MM.1S (cell line): Measurements from ENCODE around the gene CHORDC1.

Source experiments
- DNase-seq: peaks from one replicate; pipeline ENCODE4 v3.0.0-alpha.2; 2015
- H2AFZ ChIP-seq: fragments of 300-600 bp; sonication (generic); 2 replicates; pipeline ENCODE4 v1.6.0; 2016; ENCODE audit warnings: antibody characterized with exemption, low read length
- H3F3A ChIP-seq: fragments of 300-600 bp; sonication (generic); 2 replicates; pipeline ENCODE4 v1.6.1; 2016; ENCODE audit warnings: mild to moderate bottlenecking, antibody characterized with exemption, low read length, moderate library complexity, mixed read lengths; ENCODE audit not compliant: insufficient read depth
- H3K27ac ChIP-seq: fragments of 300-600 bp; sonication (generic); 2 replicates; pipeline ENCODE4 v1.5.1; 2016; ENCODE audit warnings: mild to moderate bottlenecking, low read length
- H3K27me3 ChIP-seq: fragments of 300-600 bp; sonication (generic); replicated peaks from 2 replicates; pipeline ENCODE4 v1.6.0; 2016; ENCODE audit warnings: low read length; ENCODE audit not compliant: insufficient read depth
- H3K36me3 ChIP-seq: fragments of 300-600 bp; sonication (generic); replicated peaks from 2 replicates; pipeline ENCODE4 v1.6.1; 2016; ENCODE audit warnings: mild to moderate bottlenecking, low read length, mixed read lengths; ENCODE audit not compliant: insufficient read depth
- H3K4me1 ChIP-seq: fragments of 300-600 bp; sonication (generic); 2 replicates; pipeline ENCODE4 v1.6.1; 2016; ENCODE audit warnings: low read length, mixed read lengths
- H3K4me2 ChIP-seq: fragments of 300-600 bp; sonication (generic); 2 replicates; pipeline ENCODE4 v1.6.0; 2016; ENCODE audit warnings: low read depth, low read length
- H3K4me3 ChIP-seq: fragments of 300-600 bp; sonication (generic); 2 replicates; pipeline ENCODE4 v1.5.1; 2016; ENCODE audit warnings: low read length, mixed read lengths
- H3K79me2 ChIP-seq: fragments of 300-600 bp; sonication (generic); 2 replicates; pipeline ENCODE4 v1.6.1; 2016; ENCODE audit warnings: mixed run types, low read length, mixed read lengths
- H3K9ac ChIP-seq: fragments of 300-600 bp; sonication (generic); 2 replicates; pipeline ENCODE4 v1.6.1; 2016; ENCODE audit warnings: low read length, mixed read lengths
- H3K9me2 ChIP-seq: fragments of 300-600 bp; sonication (generic); replicated peaks from 2 replicates; pipeline ENCODE4 v1.6.1; 2016; ENCODE audit warnings: mild to moderate bottlenecking, low read length, mixed read lengths; ENCODE audit not compliant: insufficient read depth
- H3K9me3 ChIP-seq: fragments of 300-600 bp; sonication (generic); replicated peaks from 2 replicates; pipeline ENCODE4 v1.6.1; 2016; ENCODE audit warnings: mild to moderate bottlenecking, low read length, mixed read lengths; ENCODE audit not compliant: insufficient read depth
- H4K20me1 ChIP-seq: fragments of 300-600 bp; sonication (generic); 2 replicates; pipeline ENCODE4 v1.6.1; 2016; ENCODE audit warnings: mild to moderate bottlenecking, low read length, moderate library complexity, mixed read lengths; ENCODE audit not compliant: insufficient read depth
- EZH2 ChIP-seq: fragments of 300-600 bp; sonication (generic); optimal IDR thresholded peaks from 2 replicates; pipeline ENCODE3; 2017; ENCODE audit warnings: low read depth, mild to moderate bottlenecking, antibody characterized with exemption, low read length, mixed read lengths
- EZH2phosphoT487 ChIP-seq: fragments of 300-600 bp; sonication (generic); IDR thresholded peaks from 2 replicates; pipeline ENCODE4 v1.6.1; 2018; ENCODE audit warnings: antibody characterized with exemption, low read length
- TF ChIP-seq, protein P1 (sequence below): fragments of 300-600 bp; sonication (generic); IDR thresholded peaks from 2 replicates; pipeline ENCODE4 v1.5.1; 2016; ENCODE audit warnings: antibody characterized with exemption, low read length, mixed read lengths

CHORDC1 gene

DNA sequence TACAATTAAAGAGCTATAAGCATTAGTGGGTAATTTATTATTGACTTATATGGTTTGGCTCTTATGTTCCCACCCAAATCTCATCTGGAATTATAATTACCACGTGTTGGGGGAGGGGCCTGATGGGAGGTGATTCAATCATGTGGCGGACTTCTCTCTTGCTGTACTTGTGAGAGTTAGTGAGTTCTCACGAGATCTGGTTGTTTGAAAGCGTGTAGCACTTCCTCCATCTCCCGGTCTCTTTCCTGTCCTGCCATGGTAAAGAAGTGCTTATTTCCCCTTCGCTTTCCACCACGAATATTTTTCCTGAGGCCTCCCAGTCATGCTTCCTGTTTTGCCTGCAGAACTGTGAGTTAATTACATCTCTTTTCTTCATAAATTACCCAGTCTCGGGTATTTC, 28.1 kb upstream of the CHORDC1 start:
- H3K4me1 ChIP-seq = no peaks in the 10 kb centered on the region
- H3F3A ChIP-seq = no peaks in the 10 kb centered on the region
- H3K27me3 ChIP-seq = no peaks in the 10 kb centered on the region
- H3K27ac ChIP-seq = no peak overlapping the region
- no peak for DNase-seq
- H3K9me2 ChIP-seq = no peaks in the 10 kb centered on the region
- H3K4me2 ChIP-seq = no peak overlapping the region
- H3K4me3 ChIP-seq = no peak overlapping the region
- no peaks in the 10 kb centered on the region for H3K36me3 ChIP-seq
- H3K9ac ChIP-seq = no peak overlapping the region
- H3K79me2 ChIP-seq = no peaks in the 10 kb centered on the region
- H3K9me3 ChIP-seq = no peaks in the 10 kb centered on the region
- H2AFZ ChIP-seq = no peak overlapping the region
- TF ChIP-seq EZH2 = no peak
- TF ChIP-seq, protein P1, sequence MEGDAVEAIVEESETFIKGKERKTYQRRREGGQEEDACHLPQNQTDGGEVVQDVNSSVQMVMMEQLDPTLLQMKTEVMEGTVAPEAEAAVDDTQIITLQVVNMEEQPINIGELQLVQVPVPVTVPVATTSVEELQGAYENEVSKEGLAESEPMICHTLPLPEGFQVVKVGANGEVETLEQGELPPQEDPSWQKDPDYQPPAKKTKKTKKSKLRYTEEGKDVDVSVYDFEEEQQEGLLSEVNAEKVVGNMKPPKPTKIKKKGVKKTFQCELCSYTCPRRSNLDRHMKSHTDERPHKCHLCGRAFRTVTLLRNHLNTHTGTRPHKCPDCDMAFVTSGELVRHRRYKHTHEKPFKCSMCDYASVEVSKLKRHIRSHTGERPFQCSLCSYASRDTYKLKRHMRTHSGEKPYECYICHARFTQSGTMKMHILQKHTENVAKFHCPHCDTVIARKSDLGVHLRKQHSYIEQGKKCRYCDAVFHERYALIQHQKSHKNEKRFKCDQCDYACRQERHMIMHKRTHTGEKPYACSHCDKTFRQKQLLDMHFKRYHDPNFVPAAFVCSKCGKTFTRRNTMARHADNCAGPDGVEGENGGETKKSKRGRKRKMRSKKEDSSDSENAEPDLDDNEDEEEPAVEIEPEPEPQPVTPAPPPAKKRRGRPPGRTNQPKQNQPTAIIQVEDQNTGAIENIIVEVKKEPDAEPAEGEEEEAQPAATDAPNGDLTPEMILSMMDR = no peak
- TF ChIP-seq EZH2phosphoT487 = no peak
- H4K20me1 ChIP-seq = no peaks in the 10 kb centered on the region

DNA sequence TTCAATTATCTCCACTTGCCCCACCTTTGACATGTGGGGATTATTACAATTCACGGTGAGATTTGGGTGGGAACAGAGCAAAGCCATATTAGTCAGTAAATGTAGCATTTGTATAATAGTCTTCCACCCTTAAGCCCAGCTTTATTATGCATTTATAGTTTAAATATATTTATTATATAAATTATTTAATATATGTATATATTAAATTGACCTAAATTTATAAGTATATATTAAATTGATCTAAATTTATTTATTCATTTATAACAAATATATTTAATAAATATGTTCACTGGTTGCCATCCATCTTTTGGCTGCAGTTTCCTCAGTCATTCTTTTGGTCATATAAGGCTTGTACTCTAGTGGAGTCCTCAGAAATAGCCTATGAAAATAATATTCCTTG, 23.6 kb upstream of the CHORDC1 start:
- TF ChIP-seq EZH2 = no peak
- TF ChIP-seq EZH2phosphoT487 = no peak
- TF ChIP-seq, protein P1 = no peak
- Histone ChIP-seq H3K4me3 (no peak overlapping the region), H4K20me1 (no peaks in the 10 kb centered on the region), H3K4me2 (no peak overlapping the region), H3K9me3 (no peaks in the 10 kb centered on the region), H3F3A (no peaks in the 10 kb centered on the region), H3K27me3 (no peaks in the 10 kb centered on the region), H3K9ac (no peak overlapping the region), H3K36me3 (no peaks in the 10 kb centered on the region), H3K79me2 (no peaks in the 10 kb centered on the region), H2AFZ (no peak overlapping the region), H3K27ac (no peak overlapping the region), H3K4me1 (no peaks in the 10 kb centered on the region), H3K9me2 (no peaks in the 10 kb centered on the region)
- no peak for DNase-seq

DNA sequence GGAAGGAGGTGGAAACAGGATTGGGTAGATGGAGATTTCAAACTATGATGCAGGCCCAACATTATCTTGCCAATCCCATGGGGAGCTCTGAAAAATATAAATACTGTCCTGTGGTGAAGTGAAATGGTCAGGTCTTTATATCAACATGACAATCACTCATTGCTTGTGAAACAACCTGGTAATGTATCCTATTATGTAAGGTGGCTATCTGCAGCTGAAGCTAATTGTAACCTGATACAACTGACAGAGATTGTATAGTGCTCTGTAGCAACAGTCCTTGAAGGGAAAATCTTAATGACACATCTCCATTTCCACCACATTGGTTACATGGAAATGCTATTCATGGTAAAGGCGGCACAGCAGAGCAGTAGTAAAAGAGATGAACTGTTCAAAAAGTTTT, 20.7 kb upstream of the CHORDC1 start:
- Histone ChIP-seq H3K36me3 (no peaks in the 10 kb centered on the region), H3K4me2 (no peak overlapping the region), H3K9me3 (no peaks in the 10 kb centered on the region), H2AFZ (no peak overlapping the region), H3K27ac (no peak overlapping the region), H3K4me1 (no peaks in the 10 kb centered on the region), H3K79me2 (no peaks in the 10 kb centered on the region), H3K4me3 (no peak overlapping the region), H3K27me3 (no peaks in the 10 kb centered on the region), H4K20me1 (no peaks in the 10 kb centered on the region), H3K9me2 (no peaks in the 10 kb centered on the region), H3K9ac (no peak overlapping the region), H3F3A (no peaks in the 10 kb centered on the region)
- TF ChIP-seq EZH2phosphoT487 (no peak), EZH2 (no peak)
- TF ChIP-seq, protein P1 = no peak
- DNase-seq = no peak
